Measurements from ENCODE around the gene PRR23A.
"Not testable (repeated sequence)": the region's sequence is repeated elsewhere in the genome, so short reads cannot be mapped to it uniquely, and the experiment has no call there.

PRR23A gene

DNA sequence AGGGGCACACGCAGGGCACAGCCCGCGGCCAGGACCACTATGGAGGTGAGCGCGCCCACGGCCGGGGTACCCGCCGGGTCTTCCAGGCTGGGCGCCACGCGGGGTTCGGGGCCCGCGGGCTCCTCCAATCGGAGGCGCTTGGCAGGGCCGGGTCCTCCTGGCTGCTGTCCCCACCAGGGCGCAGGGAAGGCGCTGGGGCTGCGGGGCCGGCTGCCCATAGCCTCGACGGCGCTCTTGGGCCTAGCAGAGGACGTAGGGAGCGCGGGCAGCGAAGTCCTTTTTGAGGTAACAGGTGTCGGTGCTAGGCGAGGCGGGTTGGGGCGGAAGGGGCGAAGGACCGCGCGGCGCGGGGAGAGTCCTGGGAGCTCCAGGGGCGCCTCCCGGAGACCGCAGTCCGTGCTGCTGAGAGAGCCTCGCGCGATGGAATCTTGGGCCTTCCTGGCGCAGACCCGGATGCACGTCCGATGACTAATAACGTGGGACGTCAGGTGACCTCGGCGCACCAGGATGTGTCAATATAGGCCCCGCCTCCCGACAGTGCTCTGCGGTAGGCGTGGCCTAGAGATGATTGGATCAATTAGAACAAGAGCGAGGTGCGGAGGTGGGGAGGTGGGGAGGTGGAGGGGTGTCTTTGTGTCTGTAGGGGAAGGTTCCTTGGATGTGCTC lies at the start of gene PRR23A:
PRR23A (minus strand) TSS at position 218 of the 666 bp plus-strand sequence; CDS start at position 218, 0 bp downstream.
- no peak for DNase-seq (ENCODE audit: low read depth in 2 of 2)

DNA sequence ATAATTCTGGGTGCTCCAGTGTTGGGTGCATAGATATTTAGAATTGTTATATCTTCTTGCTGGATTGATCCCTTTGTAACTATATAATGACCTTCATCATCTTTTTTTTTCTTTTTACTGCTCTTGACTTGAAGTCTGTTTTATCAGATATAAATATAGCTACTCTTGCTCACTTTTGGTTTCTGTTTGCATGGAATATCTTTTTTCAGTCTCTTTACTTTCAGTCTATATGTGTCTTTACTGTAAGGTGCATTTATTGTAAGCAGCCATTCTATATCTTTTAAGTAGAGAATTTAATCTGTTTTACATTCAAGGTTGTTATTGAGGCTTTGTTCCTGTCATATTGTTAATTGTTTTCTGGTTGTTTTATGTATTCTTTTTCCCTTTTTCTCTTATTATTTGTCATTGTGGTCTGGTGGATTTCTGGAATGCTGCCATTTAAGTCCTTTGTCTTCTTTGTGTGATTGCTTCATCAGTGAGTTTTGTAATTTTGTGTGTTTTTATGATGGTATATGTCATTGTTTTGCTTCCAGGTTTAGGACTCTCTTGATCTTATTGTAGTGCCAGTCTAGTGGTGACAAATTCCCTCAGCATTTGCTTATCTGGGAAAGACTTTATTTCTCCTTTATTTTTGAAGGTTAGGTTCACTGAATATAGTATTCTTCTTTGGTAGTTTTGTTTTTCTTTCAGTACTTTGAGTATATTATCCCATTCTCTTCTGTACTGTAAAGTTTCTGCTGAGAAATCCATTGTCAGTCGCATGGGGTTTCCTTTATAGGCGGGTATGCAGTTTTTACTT lies 46.9 kb upstream of the PRR23A start:
- no peak for DNase-seq (ENCODE audit: low read depth in 2 of 2)

DNA sequence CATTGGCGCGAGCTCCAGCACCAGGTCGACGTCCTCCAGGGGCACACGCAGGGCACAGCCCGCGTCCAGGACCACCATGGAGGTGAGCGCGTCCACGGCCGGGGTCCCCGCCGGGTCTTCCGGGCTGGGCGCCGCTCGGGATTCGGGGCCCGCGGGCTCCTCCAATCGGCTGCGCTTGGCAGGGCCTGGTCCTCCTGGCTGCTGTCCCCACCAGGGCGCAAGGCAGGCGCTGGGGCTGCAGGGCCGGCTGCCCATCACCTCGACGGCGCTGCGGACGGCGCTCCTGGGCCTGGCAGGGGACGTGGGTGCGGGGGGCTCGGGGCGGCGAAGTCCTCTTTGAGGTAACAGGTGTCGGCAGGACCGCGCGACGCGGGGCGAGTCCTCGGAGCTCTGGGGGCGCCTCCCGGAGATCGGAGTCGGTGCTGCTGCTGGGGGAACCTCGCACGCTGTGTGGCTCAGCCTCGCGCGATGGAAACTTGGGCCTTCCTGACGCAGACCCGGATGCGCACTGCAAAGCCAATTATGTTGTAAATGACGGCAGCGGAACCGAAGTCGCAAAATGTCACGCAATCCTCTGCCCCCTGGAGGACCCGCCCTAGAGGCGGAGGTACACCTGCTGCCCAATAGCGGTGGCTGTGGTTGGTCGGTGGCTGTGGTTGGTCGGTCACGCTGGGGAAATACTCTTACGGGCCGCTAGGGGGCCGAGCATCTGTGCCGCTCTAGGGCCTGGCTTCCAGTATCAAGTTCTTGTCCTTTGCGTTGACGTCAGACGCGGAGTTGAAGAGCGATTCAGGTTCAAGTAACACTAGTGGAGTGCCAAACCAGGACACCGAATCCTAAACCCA lies 38.5 kb upstream of the PRR23A start, which contains the start of gene PRR23C:
PRR23C (minus strand) TSS at position 527 of the 845 bp plus-strand sequence; CDS start at position 255, 272 bp downstream.
- DNase-seq (ENCODE audit: low read depth in 2 of 2): no peak

DNA sequence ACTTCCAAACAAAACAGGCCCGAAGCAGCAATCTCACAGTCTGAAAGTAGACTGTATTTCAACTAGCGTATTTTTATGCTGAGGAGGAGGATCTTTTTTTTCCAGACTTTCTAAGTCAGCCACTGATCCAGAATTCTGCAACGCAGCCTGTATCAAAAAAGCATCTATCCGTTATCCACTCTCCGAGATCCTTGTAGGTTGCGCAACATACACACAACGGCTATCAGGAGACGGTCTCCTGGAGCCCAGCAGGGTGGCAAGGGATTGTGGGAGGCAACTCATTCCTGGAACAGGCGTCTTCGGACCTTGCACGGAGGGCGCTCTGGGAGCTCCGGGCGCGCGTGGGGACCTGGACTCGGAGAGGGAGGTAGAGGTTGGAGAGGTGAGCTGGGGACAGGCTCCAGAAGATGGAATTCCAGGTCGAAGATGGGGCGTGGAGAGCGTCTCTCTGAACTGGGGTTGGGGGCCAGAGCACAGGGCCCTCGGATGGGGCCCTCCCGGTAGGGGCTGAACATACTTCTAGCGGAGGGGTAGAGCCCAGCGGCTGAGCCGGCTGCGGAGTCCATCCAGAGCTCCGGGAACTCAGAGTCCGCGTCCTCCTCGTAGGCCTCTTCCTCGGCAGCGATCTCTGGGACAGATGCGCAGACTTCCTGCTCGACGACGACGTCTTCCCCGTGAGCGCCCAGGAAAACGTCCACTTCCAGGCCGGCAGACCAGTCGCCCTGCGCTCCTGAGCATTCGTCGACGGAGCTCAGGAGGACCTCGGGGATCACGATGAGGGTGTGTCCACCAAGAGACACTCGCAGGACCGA lies 37.7 kb upstream of the PRR23A start:
- no peak for DNase-seq (ENCODE audit: low read depth in 2 of 2)

DNA sequence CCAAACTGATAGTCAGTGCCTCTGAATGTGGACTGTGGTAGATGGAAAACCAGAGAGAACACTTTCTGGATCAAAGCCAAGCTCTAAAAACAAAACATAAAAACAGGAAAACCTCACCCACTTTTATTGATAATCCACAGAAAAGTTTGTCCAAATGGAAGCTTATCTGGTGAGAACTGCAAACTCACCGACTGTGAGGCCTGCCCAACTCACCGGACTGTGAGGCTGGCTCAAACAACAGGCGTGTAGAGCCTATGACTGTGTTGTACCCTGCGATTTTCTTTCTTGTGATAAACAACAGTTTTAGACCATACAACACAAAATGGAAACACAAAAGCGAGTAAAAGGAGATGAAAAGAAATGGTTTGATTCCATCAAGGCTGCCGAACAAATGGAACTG lies 31.4 kb upstream of the PRR23A start:
- no peak for DNase-seq (ENCODE audit: low read depth in 2 of 2)

DNA sequence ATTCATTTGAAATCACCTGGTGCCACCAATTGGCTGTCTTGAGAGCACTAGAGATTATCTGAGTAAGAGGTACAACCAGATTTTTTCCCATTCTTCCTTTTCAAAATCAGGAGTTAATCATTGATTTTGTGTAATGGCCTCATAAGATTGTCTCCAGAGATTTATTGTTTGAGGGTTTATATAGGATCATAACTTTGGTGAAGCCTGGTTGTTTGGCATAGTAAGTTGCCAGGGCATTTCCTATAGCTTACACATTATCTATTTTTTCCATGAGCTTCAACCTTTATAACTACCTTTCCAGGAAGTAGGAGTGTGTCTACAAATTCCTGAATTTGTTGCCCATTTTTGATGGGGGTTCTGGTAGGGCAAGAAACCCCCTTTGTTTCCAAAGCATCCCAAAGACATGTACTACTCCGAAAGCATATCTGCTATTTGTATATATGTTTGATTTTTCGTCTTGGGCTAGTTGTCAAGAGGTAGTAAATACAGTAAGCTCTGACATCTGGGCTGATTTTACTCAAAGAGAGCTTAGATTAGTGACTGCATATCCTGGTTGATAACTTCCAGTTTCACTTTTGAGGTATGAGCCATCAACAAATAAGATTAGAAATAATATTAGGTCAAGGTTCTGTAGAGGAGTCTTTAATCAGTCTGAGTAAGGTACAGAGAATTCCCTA lies 26.4 kb upstream of the PRR23A start:
- DNase-seq (ENCODE audit: low read depth in 2 of 2): no peak

DNA sequence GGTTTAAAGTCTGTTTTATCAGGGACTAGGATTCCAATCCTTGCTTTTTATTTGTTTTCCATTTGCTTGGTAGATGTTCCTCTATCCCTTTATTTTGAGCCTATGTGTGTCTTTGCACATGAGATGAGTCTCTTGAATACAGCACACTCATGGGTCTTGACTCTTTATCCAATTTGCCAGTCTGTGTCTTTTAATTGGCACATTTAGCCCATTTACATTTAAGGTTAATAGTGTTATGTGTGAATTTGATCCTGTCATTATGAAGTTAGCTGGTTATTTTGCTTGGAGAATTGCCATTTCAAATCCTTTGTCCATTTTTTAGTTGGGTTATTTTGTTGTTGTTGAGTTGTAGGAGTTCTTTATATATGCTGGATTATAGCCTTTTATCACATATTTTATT lies 24.5 kb upstream of the PRR23A start:
- DNase-seq (ENCODE audit: low read depth in 2 of 2): not testable (repeated sequence)

DNA sequence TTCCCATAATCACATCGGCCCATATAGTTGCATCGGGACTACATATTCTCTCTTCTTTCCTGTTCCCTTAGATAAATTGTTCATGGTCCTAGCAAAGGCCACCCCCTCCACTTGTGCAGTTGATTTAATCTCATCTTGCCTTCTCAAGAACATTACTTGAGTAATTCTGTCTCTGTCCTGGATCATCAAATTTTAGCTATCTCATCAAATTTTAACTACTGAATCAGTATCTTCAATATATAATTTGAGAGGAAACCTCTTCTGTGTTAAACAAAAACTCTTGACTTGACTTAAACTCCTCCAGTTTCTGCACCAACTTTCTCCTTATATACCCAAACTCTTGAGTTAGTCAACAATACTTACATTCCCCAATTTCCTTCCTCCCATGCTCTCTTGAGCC lies 18.9 kb upstream of the PRR23A start:
- no peak for DNase-seq (ENCODE audit: low read depth in 2 of 2)

DNA sequence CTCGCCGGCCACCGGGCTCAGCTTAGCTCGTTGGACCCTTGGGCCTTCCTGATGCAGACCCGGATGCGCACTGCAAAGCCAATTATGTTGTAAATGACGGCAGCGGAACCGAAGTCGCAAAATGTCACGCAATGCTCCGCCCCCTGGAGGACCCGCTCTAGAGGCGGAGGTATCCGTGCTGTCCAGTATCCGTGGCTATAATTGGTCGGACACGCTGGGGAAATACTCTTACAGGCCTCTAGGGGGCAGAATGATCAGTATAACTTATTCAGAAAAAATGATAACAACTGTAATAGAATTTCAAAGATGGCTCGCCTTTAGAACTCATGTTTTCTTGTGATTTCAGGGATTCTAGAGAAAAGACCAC lies 14.8 kb upstream of the PRR23A start, which contains the start of gene PRR23B:
PRR23B (minus strand) TSS at position 59 of the 367 bp plus-strand sequence. CDS start 265 bp downstream, outside the sequence.
- DNase-seq (ENCODE audit: low read depth in 2 of 2): no peak

DNA sequence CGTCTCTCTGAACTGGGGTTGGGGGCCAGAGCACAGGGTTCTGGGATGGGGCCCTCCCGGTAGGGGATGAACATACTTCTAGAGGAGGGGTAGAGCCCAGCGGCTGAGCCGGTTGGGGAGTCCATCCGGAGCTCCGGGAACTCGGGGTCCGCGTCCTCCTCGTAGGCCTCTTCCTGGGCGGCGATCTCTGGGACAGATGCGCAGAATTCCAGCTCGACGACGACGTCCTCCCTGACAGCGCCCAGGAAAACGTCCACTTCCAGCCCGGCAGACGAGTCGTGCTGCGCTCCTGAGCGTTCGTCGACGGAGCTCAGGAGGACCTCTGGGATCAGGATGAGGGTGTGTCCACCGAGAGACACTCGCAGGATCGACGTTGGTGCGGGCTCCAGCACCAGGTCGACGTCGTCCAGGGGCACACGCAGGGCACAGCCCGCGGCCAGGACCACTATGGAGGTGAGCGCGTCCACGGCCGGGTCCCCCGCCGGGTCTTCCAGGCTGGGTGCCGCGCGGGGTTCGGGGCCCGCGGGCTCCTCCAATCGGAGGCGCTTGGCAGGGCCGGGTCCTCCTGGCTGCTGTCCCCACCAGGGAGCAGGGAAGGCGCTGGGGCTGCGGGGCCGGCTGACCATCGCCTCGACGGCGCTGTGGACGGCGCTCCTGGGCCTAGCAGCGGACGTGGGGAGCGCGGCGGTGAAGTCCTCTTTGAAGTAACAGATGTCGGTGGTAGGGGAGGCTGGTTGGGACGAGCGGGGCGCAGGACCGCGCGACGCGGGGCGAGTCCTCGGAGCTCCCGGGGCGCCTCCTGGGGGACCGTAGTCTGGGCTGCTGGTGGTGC lies 14.2 kb upstream of the PRR23A start:
- DNase-seq (ENCODE audit: low read depth in 2 of 2): no peak

DNA sequence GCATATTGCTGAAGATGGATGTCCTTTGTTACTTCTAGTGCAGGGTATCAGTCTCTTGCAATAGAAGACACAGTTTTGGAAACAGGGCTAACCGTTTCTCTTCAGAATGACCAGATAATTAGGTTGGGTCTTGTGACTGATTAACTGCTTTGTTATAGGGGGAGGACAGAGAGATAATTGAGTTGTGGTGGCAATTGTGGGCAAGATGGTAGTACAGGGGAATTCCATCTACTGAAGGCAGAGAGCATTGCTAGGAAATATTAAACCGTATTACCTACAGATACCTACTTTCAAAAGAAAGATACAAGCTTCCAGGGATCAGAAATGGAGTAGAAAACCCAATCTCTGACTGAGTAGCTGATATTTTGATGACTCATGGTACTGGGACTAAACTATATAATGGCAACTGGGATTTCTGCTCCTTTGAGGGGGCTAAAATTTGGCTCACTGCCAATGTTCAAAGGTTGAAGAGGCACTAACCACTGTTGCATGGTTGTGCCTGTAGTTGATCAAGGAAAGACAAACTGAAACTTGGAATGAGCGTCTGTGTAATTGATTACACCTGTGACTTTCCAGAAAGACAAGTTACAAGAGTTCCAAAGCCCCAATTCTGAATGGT lies 10.5 kb upstream of the PRR23A start:
- DNase-seq (ENCODE audit: low read depth in 2 of 2): no peak

DNA sequence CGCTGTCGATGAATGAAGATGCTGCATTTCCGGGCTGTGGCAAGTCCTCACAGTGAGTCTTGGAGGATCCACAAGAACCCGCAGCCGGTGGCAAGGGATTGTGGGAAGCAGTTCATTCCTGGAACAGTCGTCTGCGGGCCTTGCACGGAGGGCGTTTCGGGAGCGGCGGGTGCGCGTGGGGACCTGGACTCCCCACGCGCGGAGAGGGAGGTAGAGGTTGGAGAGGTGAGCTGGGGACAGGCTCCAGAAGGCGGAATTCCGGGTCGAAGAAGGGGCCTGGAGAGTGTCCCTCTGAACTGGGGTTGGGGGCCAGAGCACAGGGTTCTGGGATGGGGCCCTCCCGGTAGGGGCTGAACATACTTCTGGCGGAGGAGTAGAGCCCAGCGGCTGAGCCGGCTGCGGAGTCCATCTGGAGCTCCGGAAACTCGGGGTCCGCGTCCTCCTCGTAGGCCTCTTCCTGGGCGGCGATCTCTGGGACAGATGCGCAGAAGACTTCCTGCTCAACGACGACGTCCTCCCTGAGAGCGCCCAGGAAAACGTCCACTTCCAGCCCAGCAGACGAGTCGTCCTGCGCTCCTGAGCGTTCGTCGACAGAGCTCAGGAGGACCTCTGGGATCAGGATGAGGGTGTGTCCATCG lies 593 bp downstream of the PRR23A start:
- DNase-seq (ENCODE audit: low read depth in 2 of 2): no peak

DNA sequence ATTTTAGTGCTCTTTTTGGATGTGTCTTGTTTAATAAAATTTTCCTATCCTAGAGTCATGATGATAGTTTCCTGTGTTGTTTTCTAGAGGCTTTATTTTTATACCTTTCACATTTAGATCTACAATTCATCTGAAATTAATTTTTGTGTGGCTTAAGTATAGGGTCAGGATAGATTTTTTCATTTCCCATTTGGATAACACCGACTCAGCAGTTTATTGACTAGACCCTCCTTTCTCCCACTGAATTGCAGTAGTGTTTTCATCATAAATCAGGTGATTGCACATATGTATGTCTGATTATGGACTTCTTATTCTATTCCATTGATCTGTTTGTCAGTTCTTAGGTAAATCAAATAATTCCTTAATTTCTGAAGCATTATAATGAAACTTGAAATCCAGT lies 10.4 kb downstream of the PRR23A start:
- no peak for DNase-seq (ENCODE audit: low read depth in 2 of 2)

DNA sequence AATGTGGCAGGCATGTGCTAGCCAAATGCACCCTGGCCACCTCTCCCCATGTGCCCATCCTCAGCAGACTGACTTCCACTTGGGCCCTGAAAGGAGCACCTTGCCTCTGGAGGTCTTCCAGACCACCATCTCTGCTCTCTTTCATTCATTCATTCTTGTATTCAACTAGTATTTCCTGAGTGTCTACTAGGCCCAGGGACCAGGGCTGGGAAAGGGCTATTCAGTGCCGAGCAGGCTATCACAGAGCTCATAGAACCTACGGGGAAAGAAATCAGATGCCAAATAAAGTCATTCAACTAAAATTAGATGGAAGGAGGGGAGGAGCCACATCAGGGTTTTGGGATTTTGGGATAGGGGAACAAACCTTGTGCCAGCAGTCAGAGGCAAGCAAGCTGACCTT lies 18.9 kb downstream of the PRR23A start:
- no peak for DNase-seq (ENCODE audit: low read depth in 2 of 2)

DNA sequence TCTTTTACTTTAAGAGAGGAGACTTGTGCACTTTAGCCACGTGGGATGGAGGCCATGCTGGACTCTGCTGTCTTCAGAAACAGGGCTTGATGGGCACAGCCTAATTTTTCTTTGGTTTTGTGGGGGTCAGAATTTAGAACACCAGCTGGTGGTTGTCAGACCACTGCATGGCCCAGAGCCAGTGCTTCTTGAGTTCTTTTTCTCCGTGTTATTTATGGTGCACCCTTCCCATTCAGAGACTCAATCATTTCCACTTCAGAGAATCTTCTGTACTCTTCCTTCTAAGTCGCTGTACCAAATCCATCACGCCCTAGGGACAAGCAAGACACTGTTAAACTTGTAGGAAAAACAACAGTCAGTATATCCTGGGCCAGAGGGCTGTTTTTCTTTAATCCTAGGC lies 20.1 kb downstream of the PRR23A start:
- DNase-seq (ENCODE audit: low read depth in 2 of 2): no peak

DNA sequence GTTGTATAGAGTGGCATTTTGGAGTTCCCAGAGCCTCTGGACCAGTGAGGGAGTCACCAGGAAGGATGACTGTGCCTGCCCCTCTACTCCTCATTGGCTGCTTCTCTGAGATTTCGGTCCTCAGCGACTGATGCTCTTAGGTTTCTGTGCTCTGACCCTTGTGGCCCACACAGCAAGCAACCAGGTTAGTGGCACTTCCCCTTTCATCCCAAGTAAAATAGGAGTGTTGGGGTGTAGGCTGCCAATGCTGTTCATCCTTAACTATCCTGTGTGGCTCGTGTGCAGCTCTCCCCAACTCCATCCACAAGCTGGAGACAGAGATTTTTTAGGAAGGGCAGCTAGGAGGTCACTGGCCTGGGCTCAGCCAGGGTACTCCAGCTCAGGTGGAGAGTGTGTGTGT lies 21.3 kb downstream of the PRR23A start:
- no peak for DNase-seq (ENCODE audit: low read depth in 2 of 2)

DNA sequence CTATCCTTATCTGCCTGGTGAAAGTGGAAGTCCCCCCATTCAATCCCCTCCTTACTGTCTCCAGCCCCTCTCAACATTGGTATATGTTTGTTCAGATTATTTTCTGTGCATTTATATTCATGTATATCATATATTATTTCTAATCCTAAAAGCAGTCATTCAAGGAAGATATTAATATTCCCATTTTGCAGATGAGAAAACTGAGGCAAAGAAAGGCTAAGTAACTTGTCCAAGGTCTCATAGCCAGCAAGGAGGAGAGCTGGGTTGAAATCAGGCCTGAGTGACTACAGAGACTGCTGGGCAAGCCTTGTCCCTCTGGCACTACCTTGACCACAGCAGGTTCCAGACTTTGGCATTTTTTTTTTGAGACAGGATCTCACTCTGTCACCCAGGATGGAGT lies 30.0 kb downstream of the PRR23A start:
- no peak for DNase-seq (ENCODE audit: low read depth in 2 of 2)

DNA sequence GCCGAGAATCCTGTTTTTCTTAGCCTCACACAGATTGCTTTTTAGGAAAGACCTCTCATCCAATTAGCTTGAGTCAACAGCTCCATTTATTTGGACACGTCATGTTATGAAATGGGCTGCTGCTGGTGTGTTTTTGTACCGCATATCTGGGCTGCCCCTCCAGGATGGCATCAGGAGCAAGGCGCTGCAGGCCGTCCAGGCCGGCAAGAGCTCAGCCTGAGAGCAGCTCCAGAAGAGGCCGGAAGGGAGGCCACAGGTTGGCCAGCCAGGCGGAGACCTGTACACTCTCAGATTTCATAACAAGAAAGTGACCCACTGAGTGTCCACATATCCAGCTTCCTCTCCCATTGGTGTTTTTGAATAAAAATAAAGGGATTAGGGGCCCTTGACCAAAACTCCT lies 30.7 kb downstream of the PRR23A start:
- DNase-seq (ENCODE audit: low read depth in 2 of 2): no peak

DNA sequence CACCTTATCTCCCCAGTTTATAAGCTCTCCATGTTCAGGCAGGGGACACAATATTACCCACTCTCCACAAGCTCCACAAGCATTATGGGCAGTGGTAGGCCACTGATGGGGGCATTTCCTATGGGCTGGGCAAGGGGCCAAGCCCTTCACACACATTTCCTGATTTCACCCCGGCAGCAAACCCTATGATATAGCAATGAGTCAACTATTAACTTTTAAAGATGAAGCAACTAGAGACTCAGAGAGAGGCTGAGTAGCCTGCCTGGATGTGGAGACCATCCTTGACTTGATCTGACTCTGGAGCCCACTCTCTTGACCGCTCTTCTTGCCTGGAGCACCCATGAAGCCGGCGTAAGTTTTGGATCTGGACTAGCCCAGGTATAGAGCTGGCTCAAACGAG lies 31.6 kb downstream of the PRR23A start:
- no peak for DNase-seq (ENCODE audit: low read depth in 2 of 2)
